ENCODE measurements around the gene PNPLA7. TPM values are rescaled to one million over a fixed set of nuclear protein-coding genes. Genes with fewer than 3 reads are reported as not detected.

Gene PNPLA7
- total and polyA plus RNA-seq, 2 of the 13 experiments (the other 11 are each of a cell fraction or from before 2014, with no cell fraction given) = 0.42 to 1.5 TPM

DNA sequence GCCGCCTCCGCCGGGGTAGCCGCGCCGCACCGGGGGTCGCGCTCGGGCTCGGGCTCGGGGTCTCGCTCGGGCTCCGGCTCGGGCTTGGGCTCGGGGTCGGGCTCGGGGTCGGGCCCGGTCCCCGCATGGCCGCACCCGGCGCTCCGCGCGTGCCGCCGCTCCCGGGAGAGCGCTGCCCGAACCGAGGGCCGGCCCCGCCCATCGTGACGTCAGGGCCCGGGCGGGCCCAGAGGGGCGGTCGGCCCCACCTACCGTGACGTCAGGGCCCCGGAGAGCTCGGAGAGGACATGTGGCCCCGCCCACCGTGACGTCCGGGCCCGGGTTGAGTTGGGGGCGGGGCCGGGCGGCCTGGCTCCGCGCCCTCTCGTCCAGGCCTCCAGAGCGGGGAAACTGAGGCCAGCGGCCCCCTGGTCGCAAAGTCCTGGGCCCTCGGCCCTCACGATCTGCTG, 91.0 kb downstream of the PNPLA7 start, which contains the start of gene NSMF (continued):
- TF ChIP-seq, protein P1, sequence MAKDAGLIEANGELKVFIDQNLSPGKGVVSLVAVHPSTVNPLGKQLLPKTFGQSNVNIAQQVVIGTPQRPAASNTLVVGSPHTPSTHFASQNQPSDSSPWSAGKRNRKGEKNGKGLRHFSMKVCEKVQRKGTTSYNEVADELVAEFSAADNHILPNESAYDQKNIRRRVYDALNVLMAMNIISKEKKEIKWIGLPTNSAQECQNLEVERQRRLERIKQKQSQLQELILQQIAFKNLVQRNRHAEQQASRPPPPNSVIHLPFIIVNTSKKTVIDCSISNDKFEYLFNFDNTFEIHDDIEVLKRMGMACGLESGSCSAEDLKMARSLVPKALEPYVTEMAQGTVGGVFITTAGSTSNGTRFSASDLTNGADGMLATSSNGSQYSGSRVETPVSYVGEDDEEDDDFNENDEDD (CRISPR knock-in tag; IDR thresholded peaks at IDR 0.05; ENCODE audit: borderline replicate concordance) = peak; percentile 11; the same call in 1 of the 2 replicates
- TF ChIP-seq, protein P2, sequence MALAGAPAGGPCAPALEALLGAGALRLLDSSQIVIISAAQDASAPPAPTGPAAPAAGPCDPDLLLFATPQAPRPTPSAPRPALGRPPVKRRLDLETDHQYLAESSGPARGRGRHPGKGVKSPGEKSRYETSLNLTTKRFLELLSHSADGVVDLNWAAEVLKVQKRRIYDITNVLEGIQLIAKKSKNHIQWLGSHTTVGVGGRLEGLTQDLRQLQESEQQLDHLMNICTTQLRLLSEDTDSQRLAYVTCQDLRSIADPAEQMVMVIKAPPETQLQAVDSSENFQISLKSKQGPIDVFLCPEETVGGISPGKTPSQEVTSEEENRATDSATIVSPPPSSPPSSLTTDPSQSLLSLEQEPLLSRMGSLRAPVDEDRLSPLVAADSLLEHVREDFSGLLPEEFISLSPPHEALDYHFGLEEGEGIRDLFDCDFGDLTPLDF (CRISPR knock-in tag; IDR thresholded peaks at IDR 0.05) = no peak
- no peak for TF ChIP-seq EEA1 (CRISPR knock-in tag; IDR thresholded peaks at IDR 0.05; ENCODE audit: borderline replicate concordance)
- no peak for TF ChIP-seq ZNF333 (CRISPR knock-in tag; IDR thresholded peaks at IDR 0.05; ENCODE audit: borderline replicate concordance)
- TF ChIP-seq SIX4 (CRISPR knock-in tag; IDR thresholded peaks at IDR 0.05) = no peak
- TF ChIP-seq PHF20 (CRISPR knock-in tag; IDR thresholded peaks at IDR 0.05) = peak; percentile 32; the same call in 1 of the 2 replicates
- TF ChIP-seq ZFP37 (CRISPR knock-in tag; IDR thresholded peaks at IDR 0.05; ENCODE audit: borderline replicate concordance) = 0 out of 2 replicates have a peak, but pooled peaks have one; percentile 8
- TF ChIP-seq POLR2AphosphoS5 (IDR thresholded peaks at IDR 0.05; ENCODE audit: low read depth, low read length) = peak; percentile 40; the same call in 1 of the 2 replicates
- TF ChIP-seq ETV5 (CRISPR knock-in tag; IDR thresholded peaks at IDR 0.05; ENCODE audit: borderline replicate concordance) = no peak
- TF ChIP-seq, protein P3, sequence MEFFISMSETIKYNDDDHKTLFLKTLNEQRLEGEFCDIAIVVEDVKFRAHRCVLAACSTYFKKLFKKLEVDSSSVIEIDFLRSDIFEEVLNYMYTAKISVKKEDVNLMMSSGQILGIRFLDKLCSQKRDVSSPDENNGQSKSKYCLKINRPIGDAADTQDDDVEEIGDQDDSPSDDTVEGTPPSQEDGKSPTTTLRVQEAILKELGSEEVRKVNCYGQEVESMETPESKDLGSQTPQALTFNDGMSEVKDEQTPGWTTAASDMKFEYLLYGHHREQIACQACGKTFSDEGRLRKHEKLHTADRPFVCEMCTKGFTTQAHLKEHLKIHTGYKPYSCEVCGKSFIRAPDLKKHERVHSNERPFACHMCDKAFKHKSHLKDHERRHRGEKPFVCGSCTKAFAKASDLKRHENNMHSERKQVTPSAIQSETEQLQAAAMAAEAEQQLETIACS (CRISPR knock-in tag; IDR thresholded peaks at IDR 0.05) = no peak
- TF ChIP-seq ZNF207 (IDR thresholded peaks at IDR 0.05; ENCODE audit: borderline replicate concordance) = no peak
- TF ChIP-seq, protein P4, sequence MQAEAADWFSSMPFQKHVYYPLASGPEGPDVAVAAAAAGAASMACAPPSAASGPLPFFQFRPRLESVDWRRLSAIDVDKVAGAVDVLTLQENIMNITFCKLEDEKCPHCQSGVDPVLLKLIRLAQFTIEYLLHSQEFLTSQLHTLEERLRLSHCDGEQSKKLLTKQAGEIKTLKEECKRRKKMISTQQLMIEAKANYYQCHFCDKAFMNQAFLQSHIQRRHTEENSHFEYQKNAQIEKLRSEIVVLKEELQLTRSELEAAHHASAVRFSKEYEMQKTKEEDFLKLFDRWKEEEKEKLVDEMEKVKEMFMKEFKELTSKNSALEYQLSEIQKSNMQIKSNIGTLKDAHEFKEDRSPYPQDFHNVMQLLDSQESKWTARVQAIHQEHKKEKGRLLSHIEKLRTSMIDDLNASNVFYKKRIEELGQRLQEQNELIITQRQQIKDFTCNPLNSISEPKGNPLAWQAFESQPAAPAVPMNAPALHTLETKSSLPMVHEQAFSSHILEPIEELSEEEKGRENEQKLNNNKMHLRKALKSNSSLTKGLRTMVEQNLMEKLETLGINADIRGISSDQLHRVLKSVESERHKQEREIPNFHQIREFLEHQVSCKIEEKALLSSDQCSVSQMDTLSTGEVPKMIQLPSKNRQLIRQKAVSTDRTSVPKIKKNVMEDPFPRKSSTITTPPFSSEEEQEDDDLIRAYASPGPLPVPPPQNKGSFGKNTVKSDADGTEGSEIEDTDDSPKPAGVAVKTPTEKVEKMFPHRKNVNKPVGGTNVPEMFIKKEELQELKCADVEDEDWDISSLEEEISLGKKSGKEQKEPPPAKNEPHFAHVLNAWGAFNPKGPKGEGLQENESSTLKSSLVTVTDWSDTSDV (CRISPR knock-in tag; IDR thresholded peaks at IDR 0.05) = peak; percentile 48; the same call in 1 of the 2 replicates
- TF ChIP-seq ESRRA (CRISPR knock-in tag; IDR thresholded peaks at IDR 0.05; ENCODE audit: low read depth) = no peak
- no peak for TF ChIP-seq ZNF546 (CRISPR knock-in tag; conservative IDR thresholded peaks at IDR 0.05)
- 0 out of 2 replicates have a peak, but pooled peaks have one; percentile 14 for TF ChIP-seq ZNF703 (CRISPR knock-in tag; IDR thresholded peaks at IDR 0.05; ENCODE audit: borderline replicate concordance)
- no peak for TF ChIP-seq ZNF20 (CRISPR knock-in tag; IDR thresholded peaks at IDR 0.05)
- TF ChIP-seq HNRNPUL1 (IDR thresholded peaks at IDR 0.05; ENCODE audit: low read depth, low read length) = no peak
- TF ChIP-seq, protein P5, sequence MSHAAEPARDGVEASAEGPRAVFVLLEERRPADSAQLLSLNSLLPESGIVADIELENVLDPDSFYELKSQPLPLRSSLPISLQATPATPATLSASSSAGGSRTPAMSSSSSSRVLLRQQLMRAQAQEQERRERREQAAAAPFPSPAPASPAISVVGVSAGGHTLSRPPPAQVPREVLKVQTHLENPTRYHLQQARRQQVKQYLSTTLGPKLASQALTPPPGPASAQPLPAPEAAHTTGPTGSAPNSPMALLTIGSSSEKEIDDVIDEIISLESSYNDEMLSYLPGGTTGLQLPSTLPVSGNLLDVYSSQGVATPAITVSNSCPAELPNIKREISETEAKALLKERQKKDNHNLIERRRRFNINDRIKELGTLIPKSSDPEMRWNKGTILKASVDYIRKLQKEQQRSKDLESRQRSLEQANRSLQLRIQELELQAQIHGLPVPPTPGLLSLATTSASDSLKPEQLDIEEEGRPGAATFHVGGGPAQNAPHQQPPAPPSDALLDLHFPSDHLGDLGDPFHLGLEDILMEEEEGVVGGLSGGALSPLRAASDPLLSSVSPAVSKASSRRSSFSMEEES (CRISPR knock-in tag; IDR thresholded peaks at IDR 0.05) = 0 out of 2 replicates have a peak, but pooled peaks have one; percentile 15
- no peak for TF ChIP-seq SSRP1 (CRISPR knock-in tag; IDR thresholded peaks at IDR 0.05)
- peak; percentile 59 for TF ChIP-seq ATF7 (IDR thresholded peaks at IDR 0.05)
- no peak for TF ChIP-seq ATF7 (CRISPR knock-in tag; IDR thresholded peaks at IDR 0.05)
- TF ChIP-seq, protein P6, sequence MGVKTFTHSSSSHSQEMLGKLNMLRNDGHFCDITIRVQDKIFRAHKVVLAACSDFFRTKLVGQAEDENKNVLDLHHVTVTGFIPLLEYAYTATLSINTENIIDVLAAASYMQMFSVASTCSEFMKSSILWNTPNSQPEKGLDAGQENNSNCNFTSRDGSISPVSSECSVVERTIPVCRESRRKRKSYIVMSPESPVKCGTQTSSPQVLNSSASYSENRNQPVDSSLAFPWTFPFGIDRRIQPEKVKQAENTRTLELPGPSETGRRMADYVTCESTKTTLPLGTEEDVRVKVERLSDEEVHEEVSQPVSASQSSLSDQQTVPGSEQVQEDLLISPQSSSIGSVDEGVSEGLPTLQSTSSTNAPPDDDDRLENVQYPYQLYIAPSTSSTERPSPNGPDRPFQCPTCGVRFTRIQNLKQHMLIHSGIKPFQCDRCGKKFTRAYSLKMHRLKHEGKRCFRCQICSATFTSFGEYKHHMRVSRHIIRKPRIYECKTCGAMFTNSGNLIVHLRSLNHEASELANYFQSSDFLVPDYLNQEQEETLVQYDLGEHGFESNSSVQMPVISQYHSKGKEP (CRISPR knock-in tag; IDR thresholded peaks at IDR 0.05) = no peak

Measured in HepG2 (cell line).